T-helper 1 cell treated with Interleukin-12 subunit alpha and Interleukin-12 subunit beta and Interleukin-4 antibody, amounts not matched to agents 30 ng/mL and 1 ng/mL, for 36 hours (primary cell): ENCODE measurements around the gene KRTAP5-6. TPM values are rescaled to one million over a fixed set of nuclear protein-coding genes. Genes with fewer than 3 reads are reported as not detected.
"Not testable (repeated sequence)": the region's sequence is repeated elsewhere in the genome, so short reads cannot be mapped to it uniquely, and the experiment has no call there.

Experiments
- intact Hi-C: fragments of 100-400 bp; cut with micrococcal nuclease; formaldehyde crosslinking; loops from one replicate; pipeline ENCODE4 v1.15.1; 2024
- total RNA-seq: library from RNA; stranded (reverse); gene quantifications from 2 replicates; pipeline ENCODE4 v1.2.3, GENCODE V29; 2022

KRTAP5-6 gene
- total RNA-seq, 1 donor from 2014 or later, result not detected

- intact Hi-C loops, result not testable (repeated sequence)
Measured at GRCh38 chr11:1661454-1662269, 35.3 kb upstream of the KRTAP5-6 start.

- intact Hi-C loops, result not testable (repeated sequence)
Measured at GRCh38 chr11:1662699-1663283, 34.2 kb upstream of the KRTAP5-6 start.

- intact Hi-C loops, result no loop called here
Measured at GRCh38 chr11:1665313-1665712, 31.7 kb upstream of the KRTAP5-6 start.

GRCh38 chr11:1667121-1667850 is 29.7 kb upstream of the KRTAP5-6 start:
- intact Hi-C loops, result no loop called here

DNA sequence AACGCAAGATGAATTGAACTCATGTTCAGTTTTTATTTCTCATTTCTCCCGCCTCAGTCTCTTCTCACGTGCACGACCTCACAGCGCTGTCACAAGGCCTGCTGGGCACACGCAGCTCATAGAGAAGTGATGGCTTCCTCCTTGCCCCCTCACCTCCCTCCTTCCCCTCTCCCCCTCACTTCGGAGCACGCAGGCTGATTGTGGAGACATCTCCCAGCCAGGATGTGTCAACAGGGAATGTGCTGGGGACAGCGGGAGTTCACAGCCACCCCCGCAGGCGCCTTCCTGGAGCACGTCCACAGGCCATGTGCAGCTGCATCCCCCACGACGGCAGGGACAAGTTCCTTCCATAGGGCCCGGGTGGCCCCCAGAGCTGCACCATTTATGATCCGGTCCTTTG is 29.1 kb upstream of the KRTAP5-6 start:
- intact Hi-C loops, result no loop called here

DNA sequence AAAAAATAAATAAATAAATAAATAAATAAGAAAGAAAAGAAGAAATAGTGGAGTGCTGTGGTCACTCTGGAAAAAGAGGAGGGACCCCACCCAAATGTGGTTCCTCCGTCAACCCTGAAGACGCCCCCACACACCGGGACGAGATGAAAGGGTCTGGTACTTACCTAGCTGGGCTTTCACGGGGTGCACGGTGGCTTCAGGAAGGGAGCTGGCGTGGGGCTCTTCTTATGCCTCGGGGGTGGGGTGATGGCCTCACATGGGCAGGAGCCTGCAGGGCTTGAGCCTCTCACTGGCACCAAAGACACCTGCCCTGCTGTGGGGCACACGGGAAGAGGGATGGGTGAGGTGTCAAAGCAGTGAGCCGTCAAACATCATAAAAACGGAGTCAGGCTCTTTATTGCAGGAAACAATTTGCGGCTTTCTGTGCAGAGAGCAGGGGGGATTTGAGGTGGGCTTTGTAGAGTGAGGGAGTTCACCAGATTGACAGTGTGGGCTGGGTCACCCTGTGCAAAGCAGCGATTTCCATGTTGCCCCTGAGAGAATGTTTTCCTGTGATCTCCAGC is 28.0 kb upstream of the KRTAP5-6 start:
- intact Hi-C loops, result no loop called here

DNA sequence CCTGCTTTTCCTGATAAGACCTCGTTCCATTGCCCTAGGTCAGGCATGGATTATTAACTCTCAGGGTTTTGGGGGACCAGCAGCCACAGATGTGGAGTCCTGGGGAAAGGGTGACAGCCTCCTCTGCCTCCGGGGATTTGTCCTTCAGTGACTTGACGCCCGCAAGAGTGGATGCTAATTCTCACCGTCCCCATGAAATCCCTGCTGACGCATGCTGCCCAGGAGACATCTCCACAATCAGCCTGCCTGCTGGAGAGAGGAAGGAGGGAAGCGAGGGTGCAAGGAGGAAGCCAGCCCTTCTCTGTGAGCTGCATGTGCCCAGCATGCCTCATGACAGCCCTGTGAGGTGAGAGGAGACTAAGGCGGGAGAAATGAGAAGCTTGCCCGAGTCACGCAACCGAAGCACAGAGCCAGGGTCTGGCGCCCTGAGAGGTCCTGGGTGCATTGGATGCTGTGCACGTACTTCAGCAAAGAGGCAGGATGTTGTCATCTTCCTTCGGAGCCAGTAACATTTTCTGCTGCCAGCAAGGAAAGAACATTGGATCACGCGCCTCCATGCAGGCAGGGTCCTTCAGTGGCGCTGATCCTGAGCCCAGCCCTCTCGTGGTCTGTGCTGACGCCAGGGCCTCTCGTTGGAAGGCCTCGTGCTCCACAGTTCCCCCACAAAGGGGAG is 27.3 kb upstream of the KRTAP5-6 start:
- intact Hi-C loops, result no loop called here

DNA sequence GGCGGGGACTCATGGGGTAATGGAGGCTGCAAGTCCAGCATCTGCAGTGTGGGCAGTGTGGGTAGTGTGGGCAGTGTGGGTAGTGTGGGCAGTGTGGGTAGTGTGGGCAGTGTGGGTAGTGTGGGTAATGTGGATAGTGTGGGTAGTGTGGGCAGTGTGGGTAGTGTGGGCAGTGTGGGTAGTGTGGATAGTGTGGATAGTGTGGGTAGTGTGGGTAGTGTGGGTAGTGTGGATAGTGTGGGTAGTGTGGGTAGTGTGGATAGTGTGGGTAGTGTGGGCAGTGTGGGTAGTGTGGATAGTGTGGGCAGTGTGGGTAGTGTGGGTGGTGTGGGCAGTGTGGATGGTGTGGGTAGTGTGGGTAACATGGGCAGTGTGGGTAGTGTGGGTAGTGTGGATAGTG is 26.5 kb upstream of the KRTAP5-6 start:
- intact Hi-C loops, result not testable (repeated sequence)

- intact Hi-C loops, result no loop called here
Measured at GRCh38 chr11:1670905-1671371, 26.1 kb upstream of the KRTAP5-6 start.

DNA sequence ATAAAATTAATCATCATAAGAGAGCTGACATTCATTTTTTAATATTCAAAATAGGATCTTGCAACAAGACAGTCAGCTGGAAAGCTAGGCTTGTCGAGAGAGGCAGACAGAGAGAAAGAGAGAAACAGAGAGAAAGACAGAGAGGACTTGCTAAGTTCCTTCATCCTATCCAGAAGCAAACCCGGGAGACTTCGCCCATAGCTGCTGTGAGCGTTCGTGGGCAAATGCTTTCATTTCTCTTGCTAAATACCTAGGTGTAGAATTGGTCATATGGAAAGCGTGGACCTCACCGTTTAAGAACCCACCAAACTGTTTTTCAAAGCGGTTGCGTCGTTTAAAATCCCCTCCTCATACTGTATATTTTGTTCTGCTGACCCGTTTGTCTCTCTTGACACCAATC is 25.3 kb upstream of the KRTAP5-6 start:
- intact Hi-C loops, result no loop called here

DNA sequence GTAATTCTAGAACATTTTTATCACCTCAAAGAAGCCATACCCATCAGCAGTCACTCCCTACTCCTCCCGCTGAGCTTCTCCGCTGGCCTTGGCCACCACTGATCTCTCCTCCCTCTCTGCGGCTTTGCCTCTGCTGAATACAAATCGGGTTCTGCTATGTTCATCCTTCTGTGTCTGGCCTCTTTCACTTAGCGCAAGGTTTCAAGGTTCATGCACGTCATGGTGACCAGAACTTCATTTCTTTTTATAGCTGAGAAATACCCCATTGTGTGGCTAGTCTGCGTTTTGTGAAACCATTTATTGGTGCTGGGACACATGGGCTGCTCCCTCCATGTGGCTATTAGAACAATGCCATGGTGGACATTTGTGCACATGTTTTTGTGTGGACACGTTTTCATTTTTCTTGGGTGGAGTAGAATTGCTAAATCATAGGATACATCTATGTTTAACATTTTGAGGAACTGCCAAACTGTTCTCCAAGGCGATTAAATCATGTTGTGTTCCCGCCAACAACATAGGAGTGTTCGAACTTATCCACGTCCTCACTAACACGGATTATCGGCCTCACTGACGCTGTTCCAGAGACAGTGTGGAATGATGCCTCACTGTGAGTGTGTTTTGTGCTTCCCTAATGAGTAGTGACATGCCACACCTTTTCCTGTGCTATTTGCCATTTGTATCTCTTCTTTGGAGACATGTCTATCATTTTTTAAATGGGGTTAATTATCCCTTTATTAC is 24.2 kb upstream of the KRTAP5-6 start:
- intact Hi-C loops, result no loop called here

DNA sequence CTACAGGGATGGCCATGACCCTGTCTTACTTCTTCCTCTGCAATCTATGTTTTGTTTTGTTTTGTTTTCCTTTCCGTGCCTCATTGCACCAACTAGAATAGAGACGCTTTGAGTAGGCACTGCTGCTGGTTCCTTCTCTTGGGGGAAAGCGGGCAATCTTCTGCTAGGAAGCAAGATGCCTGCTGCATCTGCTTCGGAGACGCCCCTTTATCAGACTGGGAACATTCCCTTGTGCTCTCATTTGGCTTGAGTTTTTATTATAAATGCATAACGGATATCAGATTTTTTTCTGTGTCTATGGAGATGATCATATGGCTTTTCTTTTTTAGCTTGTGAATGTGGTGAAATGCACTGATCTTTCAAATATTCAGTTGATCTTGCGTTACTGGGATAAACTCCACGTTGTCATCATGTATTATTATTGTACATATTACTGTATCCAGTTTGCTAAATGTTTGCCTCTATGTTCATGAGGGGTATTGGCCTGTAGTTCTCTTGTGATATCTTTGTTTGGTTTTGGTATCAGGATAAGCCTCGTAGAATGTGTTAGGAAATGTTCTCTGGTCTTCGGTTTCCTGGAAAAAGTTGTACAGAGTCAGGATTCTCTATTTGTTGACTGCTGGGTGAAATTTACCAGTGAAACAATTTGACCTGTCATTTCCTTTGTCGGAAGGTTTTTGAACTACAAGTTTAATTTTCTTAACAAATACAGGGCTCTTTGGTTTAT is 23.4 kb upstream of the KRTAP5-6 start:
- intact Hi-C loops, result no loop called here

GRCh38 chr11:1674173-1675131 is 22.5 kb upstream of the KRTAP5-6 start:
- intact Hi-C loops, result no loop called here

DNA sequence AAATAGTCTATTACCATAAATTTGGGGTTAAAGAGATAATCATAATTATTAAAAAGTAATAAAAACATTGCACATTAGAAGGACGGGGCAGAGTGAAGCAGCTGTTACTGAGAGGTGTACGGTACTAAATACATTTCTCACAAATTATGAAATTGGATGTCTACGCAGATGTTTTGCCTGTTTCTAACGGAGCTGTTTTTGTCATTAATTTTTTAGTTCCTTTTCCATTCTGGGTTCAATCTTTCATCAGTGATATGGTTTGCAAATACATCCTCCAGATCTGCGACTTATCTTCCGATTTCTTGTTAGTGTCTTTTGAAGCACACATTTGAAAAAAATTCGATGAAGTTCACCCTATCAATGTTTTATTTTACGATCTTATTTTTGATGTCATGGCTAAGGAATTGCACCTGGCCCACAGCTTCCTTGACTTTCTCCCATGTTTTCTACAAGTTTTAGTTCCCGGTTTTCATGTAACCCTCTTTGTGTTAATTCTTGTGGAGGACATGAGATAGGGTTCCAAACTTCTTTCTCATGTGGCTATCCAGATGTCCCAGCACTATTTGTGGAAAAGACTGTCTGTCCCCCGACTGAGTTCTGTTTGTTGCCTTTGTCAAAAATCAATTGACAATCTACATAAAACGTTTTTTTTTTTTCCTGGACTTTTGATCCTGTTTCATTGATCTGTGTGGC is 21.3 kb upstream of the KRTAP5-6 start:
- intact Hi-C loops, result no loop called here

DNA sequence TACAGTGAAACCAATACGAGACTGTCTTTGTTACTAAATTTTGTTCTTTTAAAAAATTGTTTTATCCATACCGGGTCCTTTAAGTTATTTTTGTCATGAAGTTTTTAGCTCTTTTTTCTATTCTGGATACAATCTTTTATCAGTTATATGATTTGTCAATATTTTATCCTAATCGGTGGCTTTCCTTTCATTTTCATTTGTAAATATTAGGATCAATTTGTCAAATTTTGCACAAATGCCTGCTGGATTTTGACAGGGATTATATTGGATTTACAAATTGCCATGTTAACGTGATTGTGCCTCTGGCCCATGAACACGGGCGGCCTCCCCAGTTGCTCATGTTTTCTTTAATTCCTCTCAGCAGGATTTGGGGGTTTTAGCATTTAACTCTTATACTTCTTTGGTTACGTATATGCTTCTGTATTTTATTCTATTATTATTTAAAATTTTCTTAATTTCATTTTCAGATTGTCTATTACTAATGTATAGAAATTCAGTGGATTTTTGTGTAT is 20.7 kb upstream of the KRTAP5-6 start:
- intact Hi-C loops, result no loop called here

GRCh38 chr11:1679881-1680280 is 17.1 kb upstream of the KRTAP5-6 start:
- intact Hi-C loops, result no loop called here

GRCh38 chr11:1682225-1682905 is 14.6 kb upstream of the KRTAP5-6 start:
- intact Hi-C loops, result no loop called here
